HG03103 (cell line): ENCODE data around the gene TAF8.
"Not testable (repeated sequence)": the region's sequence is repeated elsewhere in the genome, so short reads cannot be mapped to it uniquely, and the experiment has no call there.

ENCODE experiments used
- ATAC-seq: cut with Tn5 transposase; IDR thresholded peaks from one replicate; pipeline ENCODE4 v1.9.1; 2021; ENCODE audit warnings: low read depth; ENCODE audit not compliant: unreplicated experiment

TAF8 gene

GRCh38 chr6:42028234-42029061, 21.9 kb upstream of the TAF8 start:
- no peak for ATAC-seq

- ATAC-seq, result no peak
These were observed 21.1 kb upstream of the TAF8 start for GRCh38 chr6:42029062-42029685.

GRCh38 chr6:42029881-42030280, 20.4 kb upstream of the TAF8 start:
- ATAC-seq, result no peak

- no peak for ATAC-seq
These were observed 19.5 kb upstream of the TAF8 start for GRCh38 chr6:42030585-42031506.

- no peak for ATAC-seq
These were observed 18.0 kb upstream of the TAF8 start for GRCh38 chr6:42032366-42032765.

GRCh38 chr6:42037669-42038068, 12.7 kb upstream of the TAF8 start:
- ATAC-seq, result not testable (repeated sequence)

- ATAC-seq, result no peak
These were observed 12.2 kb upstream of the TAF8 start for GRCh38 chr6:42038163-42038562.

- no peak for ATAC-seq
These were observed 11.4 kb upstream of the TAF8 start for GRCh38 chr6:42038811-42039408.

GRCh38 chr6:42040856-42041480, 9.4 kb upstream of the TAF8 start:
- no peak for ATAC-seq

- no peak for ATAC-seq
These were observed 8.8 kb upstream of the TAF8 start for GRCh38 chr6:42041481-42042053.

GRCh38 chr6:42042108-42042507, 8.2 kb upstream of the TAF8 start:
- no peak for ATAC-seq

GRCh38 chr6:42043787-42044475, 6.4 kb upstream of the TAF8 start:
- peak; percentile 41 for ATAC-seq

- no peak for ATAC-seq
These were observed 4.5 kb upstream of the TAF8 start for GRCh38 chr6:42045538-42046460.

- no peak for ATAC-seq
These were observed 3.7 kb upstream of the TAF8 start for GRCh38 chr6:42046464-42047212.

- ATAC-seq, result no peak
These were observed 3.1 kb upstream of the TAF8 start for GRCh38 chr6:42047213-42047590.

GRCh38 chr6:42047790-42048405, 2.4 kb upstream of the TAF8 start:
- ATAC-seq, result no peak

- ATAC-seq, result no peak
These were observed 1.1 kb upstream of the TAF8 start for GRCh38 chr6:42049116-42049809.
